Stimulated activated effector memory CD8-positive, alpha-beta T cell treated with anti-CD3 and anti-CD28 coated beads, Interleukin-12 subunit alpha, Interleukin-12 subunit beta, amount 100 ng/mL, for 72 hours (primary cell): ENCODE measurements around the gene MYNN.

Experiments
- ATAC-seq: fragments of 150-1000 bp; cut with Tn5 transposase; 2 replicates; pipeline ENCODE4 v1.10.0; 2021
- DNase-seq, 2 donors: peaks; one replicate each; pipeline ENCODE4 v3.0.0; 2021 to 2022; ENCODE audit warnings: low spot score in 2 of 2
- H3K27ac Mint-ChIP-seq: one replicate; pipeline ENCODE4 v1.8.0; 2022; ENCODE audit warnings: mild to moderate bottlenecking, mixed read lengths
- H3K36me3 Mint-ChIP-seq: one replicate; pipeline ENCODE4 v1.8.0; 2022; ENCODE audit warnings: mild to moderate bottlenecking, mixed read lengths
- H3K4me1 Mint-ChIP-seq: one replicate; pipeline ENCODE4 v1.8.0; 2022; ENCODE audit warnings: mixed read lengths
- H3K4me3 Mint-ChIP-seq: one replicate; pipeline ENCODE4 v1.8.0; 2022; ENCODE audit warnings: mild to moderate bottlenecking, mixed read lengths
- H3K9me3 Mint-ChIP-seq: one replicate; pipeline ENCODE4 v1.8.0; 2022; ENCODE audit warnings: mixed read lengths

The MYNN gene

GRCh38 chr3:169769287-169770181, 3.7 kb upstream of the MYNN start, which contains the start of gene ACTRT3:
ACTRT3 (minus strand) TSS chr3:169769561; CDS start chr3:169769520, 41 bp downstream.
- Mint-ChIP-seq H3K27ac (peak within 1 kb of the TSS; percentile 88), H3K4me1 (peaks cover 33% of the 10 kb centered on the region), H3K4me3 (peak within 1 kb of the TSS; percentile 77), H3K9me3 (no peaks in the 10 kb centered on the region), H3K36me3 (peaks cover 44% of the 10 kb centered on the region)
- DNase-seq = peak; percentile 49 to 81
- ATAC-seq = peak; percentile 52

GRCh38 chr3:169771497-169772304, 1.5 kb upstream of the MYNN start:
- H3K9me3 Mint-ChIP-seq = no peaks in the 10 kb centered on the region
- no peak for ATAC-seq
- peak overlapping the region; percentile 97 for H3K4me3 Mint-ChIP-seq
- peaks cover 33% of the 10 kb centered on the region for H3K4me1 Mint-ChIP-seq
- H3K36me3 Mint-ChIP-seq = peaks cover 60% of the 10 kb centered on the region
- DNase-seq = peak; percentile 62 to 85
- H3K27ac Mint-ChIP-seq = peak overlapping the region; percentile 99

GRCh38 chr3:169772305-169772896, 795 bp upstream of the MYNN start:
- Mint-ChIP-seq H3K36me3 (peaks cover 67% of the 10 kb centered on the region), H3K4me1 (peaks cover 33% of the 10 kb centered on the region)
- peak; percentile 33 for ATAC-seq

GRCh38 chr3:169774186-169774585, 990 bp downstream of the MYNN start:
- ATAC-seq (no peak), DNase-seq (no peak)
- peak overlapping the region; percentile 97 for H3K4me3 Mint-ChIP-seq
- peaks cover 37% of the 10 kb centered on the region for H3K4me1 Mint-ChIP-seq
- H3K9me3 Mint-ChIP-seq = no peaks in the 10 kb centered on the region
- H3K36me3 Mint-ChIP-seq = peaks cover 85% of the 10 kb centered on the region
- peak overlapping the region; percentile 99 for H3K27ac Mint-ChIP-seq

More at GRCh38 chr3:169772305-169772896, 795 bp upstream of the MYNN start:
- H3K9me3 Mint-ChIP-seq = no peaks in the 10 kb centered on the region
- no peak for DNase-seq
- H3K27ac Mint-ChIP-seq = peak overlapping the region; percentile 99
- H3K4me3 Mint-ChIP-seq = peak overlapping the region; percentile 97

- Mint-ChIP-seq H3K36me3 (peaks cover 100% of the 10 kb centered on the region), H3K4me3 (no peak overlapping the region), H3K4me1 (peaks cover 37% of the 10 kb centered on the region), H3K27ac (no peak overlapping the region), H3K9me3 (no peaks in the 10 kb centered on the region)
- DNase-seq = no peak
- ATAC-seq = no peak
Measured at GRCh38 chr3:169777822-169778221, 4.6 kb downstream of the MYNN start.

- DNase-seq (no peak), ATAC-seq (peak; percentile 64)
- Mint-ChIP-seq H3K27ac (peak overlapping the region; percentile 52), H3K4me3 (peak overlapping the region; percentile 4), H3K9me3 (no peaks in the 10 kb centered on the region), H3K4me1 (peaks cover 25% of the 10 kb centered on the region), H3K36me3 (peaks cover 100% of the 10 kb centered on the region)
Measured at GRCh38 chr3:169780742-169781141, 7.5 kb downstream of the MYNN start.

- Mint-ChIP-seq H3K36me3 (peaks cover 100% of the 10 kb centered on the region), H3K27ac (peak overlapping the region; percentile 52), H3K9me3 (no peaks in the 10 kb centered on the region), H3K4me1 (peaks cover 25% of the 10 kb centered on the region), H3K4me3 (peak overlapping the region; percentile 4)
- DNase-seq (no peak), ATAC-seq (no peak)
Measured at GRCh38 chr3:169781209-169781855, 8.1 kb downstream of the MYNN start.

GRCh38 chr3:169787120-169787519, 13.9 kb downstream of the MYNN start:
- no peak overlapping the region for H3K27ac Mint-ChIP-seq
- no peak overlapping the region for H3K4me3 Mint-ChIP-seq
- no peaks in the 10 kb centered on the region for H3K9me3 Mint-ChIP-seq
- peaks cover 91% of the 10 kb centered on the region for H3K36me3 Mint-ChIP-seq
- no peak for ATAC-seq
- no peak for DNase-seq
- peaks cover 8% of the 10 kb centered on the region for H3K4me1 Mint-ChIP-seq

GRCh38 chr3:169787791-169788190, 14.6 kb downstream of the MYNN start:
- peaks cover 6% of the 10 kb centered on the region for H3K4me1 Mint-ChIP-seq
- H3K36me3 Mint-ChIP-seq = peaks cover 85% of the 10 kb centered on the region
- no peak for DNase-seq
- no peak overlapping the region for H3K4me3 Mint-ChIP-seq
- no peak for ATAC-seq
- no peak overlapping the region for H3K27ac Mint-ChIP-seq
- no peaks in the 10 kb centered on the region for H3K9me3 Mint-ChIP-seq

GRCh38 chr3:169790219-169790618, 17.0 kb downstream of the MYNN start:
- ATAC-seq = no peak
- Mint-ChIP-seq H3K27ac (no peak overlapping the region), H3K4me3 (no peak overlapping the region), H3K9me3 (no peaks in the 10 kb centered on the region), H3K36me3 (peaks cover 60% of the 10 kb centered on the region), H3K4me1 (peaks cover 6% of the 10 kb centered on the region)
- no peak for DNase-seq

- peaks cover 6% of the 10 kb centered on the region for H3K4me1 Mint-ChIP-seq
- no peak overlapping the region for H3K27ac Mint-ChIP-seq
- H3K9me3 Mint-ChIP-seq = no peaks in the 10 kb centered on the region
- H3K36me3 Mint-ChIP-seq = peaks cover 54% of the 10 kb centered on the region
- H3K4me3 Mint-ChIP-seq = no peak overlapping the region
- ATAC-seq = no peak
- DNase-seq = no peak
Measured at GRCh38 chr3:169790687-169791429, 17.7 kb downstream of the MYNN start.

GRCh38 chr3:169792359-169792758, 19.2 kb downstream of the MYNN start:
- Mint-ChIP-seq H3K27ac (no peak overlapping the region), H3K4me3 (no peak overlapping the region), H3K9me3 (no peaks in the 10 kb centered on the region), H3K36me3 (peaks cover 39% of the 10 kb centered on the region), H3K4me1 (peaks cover 6% of the 10 kb centered on the region)
- DNase-seq (no peak), ATAC-seq (no peak)

GRCh38 chr3:169804681-169805080, 31.5 kb downstream of the MYNN start:
- ATAC-seq = no peak
- H3K4me1 Mint-ChIP-seq = no peaks in the 10 kb centered on the region
- no peaks in the 10 kb centered on the region for H3K36me3 Mint-ChIP-seq
- no peak overlapping the region for H3K4me3 Mint-ChIP-seq
- H3K9me3 Mint-ChIP-seq = no peaks in the 10 kb centered on the region
- DNase-seq = no peak
- no peak overlapping the region for H3K27ac Mint-ChIP-seq

GRCh38 chr3:169809230-169809795, 36.1 kb downstream of the MYNN start:
- no peak overlapping the region for H3K27ac Mint-ChIP-seq
- ATAC-seq = no peak
- no peaks in the 10 kb centered on the region for H3K9me3 Mint-ChIP-seq
- no peak for DNase-seq
- peaks cover 20% of the 10 kb centered on the region for H3K4me1 Mint-ChIP-seq
- no peak overlapping the region for H3K4me3 Mint-ChIP-seq
- peaks cover 5% of the 10 kb centered on the region for H3K36me3 Mint-ChIP-seq
